Activated CD4-positive, alpha-beta T cell treated with anti-CD3 and anti-CD28 coated beads for 36 hours (primary cell): ENCODE measurements around the gene RPP25L. TPM values are rescaled to one million over a fixed set of nuclear protein-coding genes. Genes with fewer than 3 reads are reported as not detected.

Experiments
- ATAC-seq: fragments of 200-7000 bp; cut with Tn5 transposase; one replicate; pipeline ENCODE4 v1.10.0; 2021; ENCODE audit warnings: mild to moderate bottlenecking, moderate library complexity
- CTCF ChIA-PET: fragments of 350-600 bp; sonication (Branson Sonifier 250); formaldehyde crosslinking; loops from one replicate; lab custom pipeline; 2021; ENCODE audit warnings: antibody characterized with exemption; lab: Charles Lee
- POLR2A ChIA-PET: fragments of 350-600 bp; sonication (Branson Sonifier 250); formaldehyde crosslinking; loops from one replicate; lab custom pipeline; 2021; ENCODE audit warnings: antibody characterized with exemption, inconsistent platforms; lab: Charles Lee
- DNase-seq: peaks from one replicate; pipeline ENCODE4 v3.0.0-alpha.2; 2020
- H3K27ac Mint-ChIP-seq: one replicate; pipeline ENCODE4 v1.8.0; 2021; ENCODE audit warnings: mixed read lengths
- H3K27me3 Mint-ChIP-seq: one replicate; pipeline ENCODE4 v1.8.0; 2021; ENCODE audit warnings: mixed read lengths
- H3K36me3 Mint-ChIP-seq: one replicate; pipeline ENCODE4 v1.8.0; 2021; ENCODE audit warnings: low read depth, mixed read lengths
- H3K4me1 Mint-ChIP-seq: one replicate; pipeline ENCODE4 v1.8.0; 2021; ENCODE audit warnings: mixed read lengths
- H3K4me3 Mint-ChIP-seq: one replicate; pipeline ENCODE4 v1.8.0; 2021; ENCODE audit warnings: mild to moderate bottlenecking, moderate library complexity, mixed read lengths
- H3K9me3 Mint-ChIP-seq: one replicate; pipeline ENCODE4 v1.8.0; 2021; ENCODE audit warnings: low read depth, mixed read lengths
- intact Hi-C, 2 experiments: fragments of 100-400 bp; cut with DNase I in 1 of 2; cut with micrococcal nuclease in 1 of 2; formaldehyde crosslinking; loops; one replicate each; pipeline versions ENCODE4 v1.14.2 to v1.15.1; 2022 to 2024; cut with DNase I, micrococcal nuclease
- total RNA-seq, 2 experiments: library from RNA; stranded (reverse); gene quantifications; one replicate each; pipeline ENCODE4 v1.2.3, GENCODE V29; 2021

The RPP25L gene
- total RNA-seq, result 10 to 100 TPM; 29.3 to 35.2 TPM

DNA sequence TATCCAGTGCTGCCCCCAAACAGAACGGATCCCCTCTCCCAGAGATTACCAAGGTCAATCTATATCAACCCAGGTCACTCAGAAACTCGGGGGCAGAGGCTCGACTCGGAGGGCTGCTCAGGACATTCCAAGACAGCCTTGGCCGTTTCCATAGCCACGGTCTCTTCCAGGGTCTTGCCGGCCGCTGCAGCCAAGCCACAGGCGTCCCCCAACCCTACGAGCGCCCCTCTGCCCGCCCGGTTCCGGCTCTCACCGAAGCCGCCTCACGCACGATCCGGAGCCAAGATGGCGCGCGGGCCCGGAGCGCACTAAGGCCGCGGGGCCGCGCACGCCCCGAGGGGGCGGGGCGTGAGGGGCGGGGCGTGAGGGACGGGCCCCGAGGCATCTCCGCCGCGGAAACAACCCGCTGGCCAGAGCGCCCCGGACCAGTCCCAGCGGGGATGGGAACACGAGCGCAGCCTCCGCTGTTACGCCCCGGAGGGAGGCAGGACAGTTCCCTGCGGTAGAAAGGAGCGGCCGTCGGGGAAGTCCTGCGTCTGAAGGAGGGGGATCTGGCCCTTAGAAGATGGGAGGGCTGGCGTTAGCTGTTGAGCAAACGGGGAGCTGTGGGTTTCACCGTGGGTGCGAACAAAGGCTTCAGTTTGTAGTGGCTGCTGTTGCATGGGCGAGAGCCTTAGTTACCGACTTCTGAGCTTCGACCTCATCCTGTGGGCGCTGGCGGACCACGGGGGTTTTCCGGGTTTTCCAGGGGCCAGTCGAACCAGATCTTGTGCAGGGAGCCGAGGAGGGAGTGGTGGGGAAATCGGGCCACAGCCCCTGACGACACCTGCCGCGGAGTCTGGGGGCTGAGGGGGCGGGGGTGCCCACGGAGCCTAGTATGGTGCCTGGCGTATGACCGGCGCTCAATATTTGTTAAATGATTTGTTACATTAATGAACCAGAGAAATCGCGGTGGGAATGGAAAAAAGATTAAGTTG is at the start of gene RPP25L:
TSS of gene RPP25L (minus strand) at position 287 of the 977 bp plus-strand sequence. CDS start 801 bp downstream, outside the sequence.
- CTCF ChIA-PET, result interaction anchor here (0.7 to 2.7 kb wide), 8 partner anchors 8 to 1130 kb away, joined by 3 to 26 read pairs (median 6); partner anchors contain the start of genes DCTN3 and SIGMAR1
- Mint-ChIP-seq H3K4me3 (peak within 1 kb of the TSS; percentile 86), H3K9me3 (no peaks in the 10 kb centered on the region), H3K27me3 (no peaks in the 10 kb centered on the region), H3K4me1 (peaks cover 16% of the 10 kb centered on the region), H3K27ac (peak within 1 kb of the TSS; percentile 93), H3K36me3 (peaks cover 19% of the 10 kb centered on the region)
- ATAC-seq (peak; percentile 97), DNase-seq (peak; percentile 91)
- POLR2A ChIA-PET, result interaction anchor here (1.0 kb wide), 2 partner anchors 8 to 34 kb away, joined by 3 read pairs; partner anchors contain the start of gene DCTN3
- intact Hi-C loops, result loop anchor here (1.0 to 10.0 kb wide), 14 partner anchors 8 to 563 kb away; partner anchors contain the start of genes DCTN3 (in 2 of the 2), DNAI1 (in 2 of the 2), FAM219A (in 2 of the 2) and DNAJB5 (in 1 of the 2)

GRCh38 chr9:34659592-34660253 is 47.8 kb upstream of the RPP25L start:
- no peaks in the 10 kb centered on the region for H3K9me3 Mint-ChIP-seq
- CTCF ChIA-PET, result interaction anchor here (0.6 to 1.1 kb wide), 2 partner anchors 23 to 55 kb away, joined by 3 to 7 read pairs; no protein-coding TSS in a partner anchor
- H3K36me3 Mint-ChIP-seq, result peaks cover 4% of the 10 kb centered on the region
- H3K27me3 Mint-ChIP-seq, result no peaks in the 10 kb centered on the region
- H3K27ac Mint-ChIP-seq, result no peak overlapping the region
- H3K4me3 Mint-ChIP-seq, result no peak overlapping the region
- H3K4me1 Mint-ChIP-seq, result peaks cover 29% of the 10 kb centered on the region
- intact Hi-C loops, result loop anchor here in 1 of 2 experiments (10.0 kb wide), 3 partner anchors 615 to 1155 kb away; partner anchors contain the start of genes HINT2, SPAG8, TESK1 and UBAP2
- ATAC-seq (no peak), DNase-seq (peak; percentile 25)
- POLR2A ChIA-PET, result interaction anchor here (0.6 kb wide), 1 partner anchor 875 kb away, joined by 3 read pairs; no protein-coding TSS in a partner anchor

DNA sequence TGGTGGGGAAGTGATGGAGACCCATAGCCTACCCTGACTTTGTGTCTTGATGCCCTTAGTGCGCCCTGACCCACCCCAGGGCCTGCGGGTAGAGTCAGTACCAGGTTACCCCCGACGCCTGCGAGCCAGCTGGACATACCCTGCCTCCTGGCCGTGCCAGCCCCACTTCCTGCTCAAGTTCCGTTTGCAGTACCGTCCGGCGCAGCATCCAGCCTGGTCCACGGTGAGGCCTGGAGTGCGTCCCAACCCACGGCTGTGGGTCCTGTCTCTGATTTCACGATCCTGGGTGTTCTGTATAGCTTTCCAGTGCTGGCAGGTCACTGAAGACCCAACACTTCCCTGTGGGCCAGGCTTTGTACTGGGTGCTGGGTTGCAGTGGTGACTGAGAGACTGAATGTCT is 46.6 kb upstream of the RPP25L start:
- POLR2A ChIA-PET, result no interaction called here
- H3K27me3 Mint-ChIP-seq, result no peaks in the 10 kb centered on the region

DNA sequence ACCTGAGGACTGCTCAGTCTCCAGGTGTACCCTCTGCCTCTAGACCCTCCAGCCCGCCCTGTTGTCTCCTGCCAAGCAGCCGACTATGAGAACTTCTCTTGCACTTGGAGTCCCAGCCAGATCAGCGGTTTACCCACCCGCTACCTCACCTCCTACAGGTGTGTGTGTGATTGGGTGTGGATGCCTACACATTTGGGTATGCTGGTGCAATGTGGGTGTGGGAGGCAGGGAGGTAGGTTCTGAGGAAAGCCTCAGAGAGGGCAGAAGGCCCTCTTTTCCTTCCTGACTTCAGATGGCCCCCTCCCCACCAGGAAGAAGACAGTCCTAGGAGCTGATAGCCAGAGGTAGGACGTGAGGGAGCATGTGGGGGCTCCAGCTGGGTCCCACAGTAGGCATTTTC is 45.1 kb upstream of the RPP25L start:
- ChIA-PET CTCF (interaction anchor here (0.5 to 2.5 kb wide), 4 partner anchors 9 to 253 kb away, joined by 3 to 9 read pairs (median 4); partner anchors contain the start of gene GALT), POLR2A (no interaction called here)
- Mint-ChIP-seq H3K27me3 (no peaks in the 10 kb centered on the region), H3K27ac (no peak overlapping the region), H3K4me3 (no peak overlapping the region), H3K4me1 (peaks cover 17% of the 10 kb centered on the region), H3K36me3 (peaks cover 4% of the 10 kb centered on the region), H3K9me3 (no peaks in the 10 kb centered on the region)
- no peak for ATAC-seq
- intact Hi-C loops, result no loop called here
- DNase-seq, result no peak

More for the DNA sequence above, 46.6 kb upstream of the RPP25L start:
- Mint-ChIP-seq H3K9me3 (no peaks in the 10 kb centered on the region), H3K4me3 (no peak overlapping the region), H3K36me3 (peaks cover 4% of the 10 kb centered on the region), H3K27ac (no peak overlapping the region), H3K4me1 (peaks cover 19% of the 10 kb centered on the region)
- DNase-seq (no peak), ATAC-seq (no peak)
- CTCF ChIA-PET, result interaction anchor here (1.0 kb wide), 1 partner anchor 14 kb away, joined by 4 read pairs; no protein-coding TSS in a partner anchor
- intact Hi-C loops, result no loop called here

GRCh38 chr9:34655394-34655793 is 43.5 kb upstream of the RPP25L start:
- no peaks in the 10 kb centered on the region for H3K27me3 Mint-ChIP-seq
- ChIA-PET POLR2A (no interaction called here), CTCF (interaction anchor here (0.6 to 1.0 kb wide), 2 partner anchors 10 to 46 kb away, joined by 3 read pairs; no protein-coding TSS in a partner anchor)
- intact Hi-C loops, result no loop called here
- H3K9me3 Mint-ChIP-seq, result no peaks in the 10 kb centered on the region
- DNase-seq, result no peak
- H3K36me3 Mint-ChIP-seq, result peaks cover under 1% of the 10 kb centered on the region
- ATAC-seq, result no peak
- no peak overlapping the region for H3K27ac Mint-ChIP-seq
- H3K4me3 Mint-ChIP-seq, result no peak overlapping the region
- peaks cover 20% of the 10 kb centered on the region for H3K4me1 Mint-ChIP-seq

DNA sequence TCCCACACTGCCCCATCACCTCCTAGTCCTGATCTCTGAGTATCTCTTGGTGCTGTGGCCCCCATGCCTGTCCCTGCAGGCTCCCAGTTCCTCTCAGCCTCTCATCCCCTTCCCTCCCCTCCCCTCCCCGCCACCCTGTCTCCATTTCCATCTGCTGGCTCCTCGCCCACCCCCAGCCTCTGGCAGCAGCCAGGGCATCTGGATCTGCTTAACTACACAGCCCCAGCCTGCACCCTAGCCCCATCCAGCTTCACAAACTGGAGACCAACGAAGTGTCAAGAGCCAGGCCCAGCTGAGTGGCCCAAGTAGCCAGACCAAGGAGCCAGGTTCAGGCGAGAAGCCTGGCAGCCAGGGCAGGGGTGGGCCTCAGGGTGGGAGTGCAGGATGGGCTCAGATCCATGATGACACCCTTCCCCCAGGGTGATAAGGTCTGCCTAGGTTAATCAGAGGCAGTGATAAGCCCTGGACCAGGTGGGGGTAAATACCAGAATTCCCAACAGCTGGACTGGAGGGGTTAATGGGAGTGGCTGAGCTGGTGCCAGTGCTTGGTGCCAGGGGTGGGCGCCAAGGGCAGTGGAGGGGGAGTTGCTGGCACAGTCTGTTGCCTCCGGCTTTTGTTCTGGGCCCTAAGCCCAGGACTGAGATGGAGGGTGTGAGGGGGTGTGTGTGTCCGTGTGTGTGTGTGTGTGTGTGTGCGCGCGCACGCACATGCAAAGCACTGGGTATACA is 42.6 kb upstream of the RPP25L start:
- ChIA-PET CTCF (interaction anchor here (1.0 kb wide), 1 partner anchor 47 kb away, joined by 3 read pairs; no protein-coding TSS in a partner anchor), POLR2A (no interaction called here)
- intact Hi-C loops, result no loop called here

GRCh38 chr9:34653151-34654072 is 41.5 kb upstream of the RPP25L start:
- Mint-ChIP-seq H3K4me3 (no peak overlapping the region), H3K4me1 (peaks cover 24% of the 10 kb centered on the region), H3K27me3 (no peaks in the 10 kb centered on the region), H3K36me3 (peaks cover 13% of the 10 kb centered on the region), H3K27ac (peak overlapping the region; percentile 24), H3K9me3 (no peaks in the 10 kb centered on the region)
- intact Hi-C loops, result no loop called here
- ATAC-seq (no peak), DNase-seq (no peak)
- ChIA-PET CTCF (no interaction called here), POLR2A (no interaction called here)

More for the DNA sequence above, 42.6 kb upstream of the RPP25L start:
- Mint-ChIP-seq H3K4me1 (peaks cover 20% of the 10 kb centered on the region), H3K9me3 (no peaks in the 10 kb centered on the region), H3K27me3 (no peaks in the 10 kb centered on the region), H3K4me3 (no peak overlapping the region), H3K27ac (no peak overlapping the region), H3K36me3 (peaks cover 3% of the 10 kb centered on the region)
- ATAC-seq, result no peak
- DNase-seq, result no peak

DNA sequence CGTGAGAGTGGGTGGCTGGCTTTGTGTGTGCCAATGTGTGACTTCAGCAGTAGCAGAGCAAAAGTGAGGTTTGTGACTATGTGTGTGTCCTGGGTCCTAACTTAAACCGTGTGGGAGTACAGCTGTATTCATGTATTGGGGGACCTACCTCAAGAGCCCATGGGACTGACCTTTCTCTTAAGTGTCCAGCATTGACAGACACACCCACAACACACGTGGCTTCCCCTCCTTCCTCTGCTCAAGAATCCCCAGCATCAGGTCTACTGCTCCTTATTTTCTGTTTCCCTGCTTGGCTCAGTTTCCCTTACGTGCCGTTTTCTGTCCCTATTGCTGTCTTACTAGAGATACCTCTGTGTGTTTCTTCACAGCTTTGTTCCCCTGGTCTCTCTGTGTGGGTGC is 40.7 kb upstream of the RPP25L start:
- intact Hi-C loops, result no loop called here
- CTCF ChIA-PET, result interaction anchor here (0.7 to 10.8 kb wide), 2 partner anchors 17 to 920 kb away, joined by 3 to 131 read pairs; partner anchors contain the start of gene SIGMAR1
- H3K36me3 Mint-ChIP-seq, result peaks cover 21% of the 10 kb centered on the region
- POLR2A ChIA-PET, result no interaction called here
- ATAC-seq (no peak), DNase-seq (no peak)
- H3K4me1 Mint-ChIP-seq, result peaks cover 32% of the 10 kb centered on the region
- H3K27me3 Mint-ChIP-seq, result no peaks in the 10 kb centered on the region
- H3K9me3 Mint-ChIP-seq, result no peaks in the 10 kb centered on the region
- H3K4me3 Mint-ChIP-seq, result no peak overlapping the region
- peak overlapping the region; percentile 22 for H3K27ac Mint-ChIP-seq

DNA sequence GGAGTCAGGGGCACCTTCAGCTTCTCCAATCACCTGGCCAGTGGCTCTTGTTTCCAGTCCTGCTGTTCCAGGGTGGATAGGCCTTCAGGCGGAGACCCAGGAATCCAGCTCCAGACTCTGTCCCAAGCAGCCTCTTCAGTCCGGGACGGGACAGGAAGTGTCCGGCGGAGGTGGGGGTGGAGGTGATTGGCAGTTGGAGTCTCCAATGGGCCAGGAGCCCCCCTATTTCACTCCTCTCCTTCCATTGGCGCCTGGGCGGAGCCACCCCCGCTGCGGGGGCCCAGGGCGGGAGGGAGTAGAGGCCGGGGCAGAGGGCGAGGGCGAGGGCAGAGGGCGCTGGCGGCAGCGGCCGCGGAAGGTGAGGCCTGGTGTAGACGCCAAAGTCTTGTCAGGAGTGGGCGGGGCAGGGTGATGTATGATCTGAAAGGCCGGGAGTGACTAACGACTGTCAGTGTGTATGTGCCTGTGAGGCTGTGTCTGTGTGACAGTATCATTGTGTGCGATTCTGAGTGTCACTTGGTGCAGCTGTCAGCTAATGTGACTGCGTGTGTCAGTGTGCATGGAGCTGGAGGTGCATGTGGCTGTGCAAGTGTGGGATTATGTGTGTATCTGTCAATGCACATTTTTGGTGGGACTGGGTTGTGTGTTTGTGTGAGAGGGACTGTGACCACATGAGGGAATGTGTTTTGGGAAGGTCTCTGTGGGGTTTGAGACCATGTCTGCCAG is 40.1 kb upstream of the RPP25L start, which contains the start of gene IL11RA:
TSS of gene IL11RA (plus strand) at position 310 of the 726 bp plus-strand sequence. CDS start 3,033 bp downstream, outside the sequence.
- ATAC-seq, result peak; percentile 91
- Mint-ChIP-seq H3K27me3 (no peaks in the 10 kb centered on the region), H3K27ac (peak within 1 kb of the TSS; percentile 24), H3K4me1 (peaks cover 37% of the 10 kb centered on the region), H3K4me3 (peak within 1 kb of the TSS; percentile 6), H3K9me3 (no peaks in the 10 kb centered on the region), H3K36me3 (peaks cover 25% of the 10 kb centered on the region)
- DNase-seq, result peak; percentile 85
- CTCF ChIA-PET, result interaction anchor here (0.7 to 10.8 kb wide), 3 partner anchors 12 to 920 kb away, joined by 3 to 131 read pairs (median 5); partner anchors contain the start of gene SIGMAR1
- intact Hi-C loops, result no loop called here
- POLR2A ChIA-PET, result no interaction called here
